NCI-H2081 (cell line): ENCODE data around the gene PPP1R12A.

Source experiments
- DNase-seq, 2 experiments: peaks; one replicate each; lab custom pipeline; 2025; lab: John Stamatoyannopoulos, UW

The PPP1R12A gene

GRCh38 chr12:79766705-79767464, 168.0 kb downstream of the PPP1R12A start:
- DNase-seq: no peak

- no peak for DNase-seq
These were observed 169.7 kb downstream of the PPP1R12A start for GRCh38 chr12:79765157-79765556.

GRCh38 chr12:79764641-79765040, 170.3 kb downstream of the PPP1R12A start:
- no peak for DNase-seq

GRCh38 chr12:79763766-79764452, 171.0 kb downstream of the PPP1R12A start:
- no peak for DNase-seq

GRCh38 chr12:79761341-79761740, 173.6 kb downstream of the PPP1R12A start:
- no peak for DNase-seq

GRCh38 chr12:79747274-79747673, 187.6 kb downstream of the PPP1R12A start:
- DNase-seq: no peak

GRCh38 chr12:79737875-79738718, 196.8 kb downstream of the PPP1R12A start:
- DNase-seq: peak; percentile 56 to 73

GRCh38 chr12:79732638-79733037, 202.3 kb downstream of the PPP1R12A start:
- no peak for DNase-seq

- no peak for DNase-seq
These were observed 208.9 kb downstream of the PPP1R12A start for GRCh38 chr12:79725987-79726386.
